Superior temporal gyrus (tissue), 1 donor: Measurements from ENCODE around the gene SLC29A3.

Experiments used
- DNase-seq: peaks from one replicate; pipeline ENCODE4 v3.0.0-alpha.2; 2016; ENCODE audit errors: extremely low spot score

SLC29A3 gene

GRCh38 chr10:71321386-71321785 lies 2.3 kb downstream of the SLC29A3 start:
- DNase-seq = no peak

GRCh38 chr10:71323407-71323806 lies 4.3 kb downstream of the SLC29A3 start:
- DNase-seq = no peak

GRCh38 chr10:71324743-71325142 lies 5.7 kb downstream of the SLC29A3 start:
- no peak for DNase-seq

GRCh38 chr10:71325267-71325666 lies 6.2 kb downstream of the SLC29A3 start:
- no peak for DNase-seq

- no peak for DNase-seq
Measured at GRCh38 chr10:71326464-71326881, 7.4 kb downstream of the SLC29A3 start.

- no peak for DNase-seq
Measured at GRCh38 chr10:71330789-71331404, 11.8 kb downstream of the SLC29A3 start.

- DNase-seq = no peak
Measured at GRCh38 chr10:71331736-71332135, 12.7 kb downstream of the SLC29A3 start.

- no peak for DNase-seq
Measured at GRCh38 chr10:71332466-71332865, 13.4 kb downstream of the SLC29A3 start.

- DNase-seq = no peak
Measured at GRCh38 chr10:71333129-71333887, 14.2 kb downstream of the SLC29A3 start.

- DNase-seq = no peak
Measured at GRCh38 chr10:71334221-71334791, 15.2 kb downstream of the SLC29A3 start.

GRCh38 chr10:71335173-71335708 lies 16.2 kb downstream of the SLC29A3 start:
- DNase-seq = no peak

GRCh38 chr10:71336632-71337031 lies 17.6 kb downstream of the SLC29A3 start:
- DNase-seq = no peak

- DNase-seq = no peak
Measured at GRCh38 chr10:71337219-71337701, 18.2 kb downstream of the SLC29A3 start.

GRCh38 chr10:71338728-71339495 lies 19.9 kb downstream of the SLC29A3 start:
- DNase-seq = no peak

- no peak for DNase-seq
Measured at GRCh38 chr10:71339796-71340589, 20.9 kb downstream of the SLC29A3 start.

- no peak for DNase-seq
Measured at GRCh38 chr10:71342573-71343391, 23.7 kb downstream of the SLC29A3 start.

GRCh38 chr10:71343392-71343773 lies 24.3 kb downstream of the SLC29A3 start:
- DNase-seq = peak; percentile 55

- DNase-seq = no peak
Measured at GRCh38 chr10:71344154-71344925, 25.3 kb downstream of the SLC29A3 start.

- DNase-seq = no peak
Measured at GRCh38 chr10:71344993-71345480, 26.0 kb downstream of the SLC29A3 start.
